ENCODE measurements around the gene HSD17B2. TPM values are rescaled to one million over a fixed set of nuclear protein-coding genes. Genes with fewer than 3 reads are reported as not detected.

Gene HSD17B2
- total RNA-seq, 1 experiment from 2014 or later = not detected

GRCh38 chr16:82055117-82055516 lies 20.1 kb downstream of the HSD17B2 start:
- Histone ChIP-seq H2AFZ (ENCODE audit: low read depth, low read length, poor library complexity, severe bottlenecking) (no peak overlapping the region), H3K4me2 (ENCODE audit: low read length) (no peak overlapping the region), H3K36me3 (ENCODE audit: control insufficient read depth in 1 of 2, insufficient read depth in 2 of 2, low read length in 2 of 2) (no peaks in the 10 kb centered on the region), H3K27ac (ENCODE audit: low read depth, low read length) (no peak overlapping the region), H3K4me3 (replicated peaks in 1 of 2; ENCODE audit: low read depth in 1 of 2, low read length in 2 of 2) (no peak overlapping the region), H3K9me3 (ENCODE audit: control insufficient read depth in 1 of 2, insufficient read depth in 1 of 2, low read depth in 1 of 2, low read length in 2 of 2) (no peaks in the 10 kb centered on the region), H3K79me2 (ENCODE audit: insufficient read depth, low read length) (no peaks in the 10 kb centered on the region), H3K27me3 (ENCODE audit: insufficient read depth, low read length) (peaks cover 77% of the 10 kb centered on the region), H4K20me1 (ENCODE audit: insufficient read depth) (no peaks in the 10 kb centered on the region), H3K4me1 (ENCODE audit: control insufficient read depth in 1 of 2, insufficient read depth in 2 of 2, low read length in 2 of 2) (no peaks in the 10 kb centered on the region), H3K9ac (ENCODE audit: low read length) (no peak overlapping the region), H3K9me2 (ENCODE audit: insufficient read depth) (no peaks in the 10 kb centered on the region)
- DNase-seq (ENCODE audit: low read depth, low spot score) (no peak), ATAC-seq (no peak)
- TF ChIP-seq CBX3 (IDR thresholded peaks at IDR 0.05; ENCODE audit: low read depth) = no peak
- BruUV-seq (replicated peaks) = no TSS peak
- ChIA-PET CTCF (no interaction called here), RAD21 (ENCODE audit: low non-redundant PET in 1 of 2, low total read pairs in 2 of 2, uncharacterized antibody in 2 of 2, unreplicated experiment in 2 of 2) (no interaction called here), POLR2A (no interaction called here)
- intact Hi-C loops (cut with micrococcal nuclease) = no loop called here

DNA sequence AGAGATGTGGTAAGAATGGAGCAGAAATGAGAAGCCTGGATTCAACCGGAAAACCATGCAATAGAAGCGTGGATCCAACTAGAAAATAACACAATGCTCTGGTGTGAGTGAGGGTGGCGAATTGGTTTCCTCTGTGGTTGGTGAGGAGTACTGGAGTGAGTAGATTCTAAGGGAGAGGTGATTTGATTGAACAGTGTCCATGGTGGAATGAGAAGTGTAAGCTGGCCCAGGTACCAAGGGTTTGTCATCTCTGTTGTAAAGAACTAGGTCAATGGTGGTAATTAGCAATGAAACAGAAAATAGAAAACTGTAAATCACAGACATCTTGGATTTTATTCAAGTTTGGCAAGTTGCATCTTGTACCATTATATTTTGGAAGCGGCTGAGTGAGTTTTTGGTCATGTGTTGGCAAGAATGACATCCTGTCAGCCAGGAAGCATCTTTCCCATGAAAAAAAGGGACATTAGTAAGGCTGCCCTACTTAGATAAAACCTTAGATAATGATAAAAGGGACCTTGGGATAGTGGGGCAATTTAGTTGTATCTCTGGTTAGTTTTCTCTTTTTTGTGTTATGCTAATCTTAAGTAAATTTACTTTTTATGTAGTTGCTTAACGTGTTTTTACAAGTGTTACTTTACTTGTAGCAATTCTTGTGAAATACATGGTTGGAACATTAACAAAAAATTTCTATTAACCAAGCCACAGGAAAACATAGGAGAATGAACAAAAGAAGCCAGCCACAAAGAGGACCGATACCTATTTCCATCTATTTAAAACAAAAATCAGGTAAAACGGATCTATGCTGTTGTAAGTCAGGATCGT lies 20.9 kb downstream of the HSD17B2 start:
- Histone ChIP-seq H3K4me3 (replicated peaks in 1 of 2; ENCODE audit: low read depth in 1 of 2, low read length in 2 of 2) (no peak overlapping the region), H3K9me3 (ENCODE audit: control insufficient read depth in 1 of 2, insufficient read depth in 1 of 2, low read depth in 1 of 2, low read length in 2 of 2) (no peaks in the 10 kb centered on the region), H3K4me1 (ENCODE audit: control insufficient read depth in 1 of 2, insufficient read depth in 2 of 2, low read length in 2 of 2) (no peaks in the 10 kb centered on the region), H3K27ac (ENCODE audit: low read depth, low read length) (no peak overlapping the region), H3K79me2 (ENCODE audit: insufficient read depth, low read length) (no peaks in the 10 kb centered on the region), H3K4me2 (ENCODE audit: low read length) (no peak overlapping the region), H3K9me2 (ENCODE audit: insufficient read depth) (no peaks in the 10 kb centered on the region), H3K9ac (ENCODE audit: low read length) (no peak overlapping the region), H3K36me3 (ENCODE audit: control insufficient read depth in 1 of 2, insufficient read depth in 2 of 2, low read length in 2 of 2) (no peaks in the 10 kb centered on the region), H4K20me1 (ENCODE audit: insufficient read depth) (no peaks in the 10 kb centered on the region), H3K27me3 (ENCODE audit: insufficient read depth, low read length) (peaks cover 68% of the 10 kb centered on the region), H2AFZ (ENCODE audit: low read depth, low read length, poor library complexity, severe bottlenecking) (no peak overlapping the region)
- no TSS peak for BruUV-seq (replicated peaks)
- DNase-seq (ENCODE audit: low read depth, low spot score) (no peak), ATAC-seq (no peak)
- ChIA-PET POLR2A (no interaction called here), CTCF (no interaction called here), RAD21 (ENCODE audit: low non-redundant PET in 1 of 2, low total read pairs in 2 of 2, uncharacterized antibody in 2 of 2, unreplicated experiment in 2 of 2) (no interaction called here)
- TF ChIP-seq, protein P1, sequence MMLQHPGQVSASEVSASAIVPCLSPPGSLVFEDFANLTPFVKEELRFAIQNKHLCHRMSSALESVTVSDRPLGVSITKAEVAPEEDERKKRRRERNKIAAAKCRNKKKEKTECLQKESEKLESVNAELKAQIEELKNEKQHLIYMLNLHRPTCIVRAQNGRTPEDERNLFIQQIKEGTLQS (IDR thresholded peaks at IDR 0.05) = no peak
- TF ChIP-seq ZFX (IDR thresholded peaks at IDR 0.05) (no peak), EZH2 (IDR thresholded peaks at IDR 0.05) (no peak), ELF1 (IDR thresholded peaks at IDR 0.05; ENCODE audit: borderline replicate concordance, low read depth) (no peak), EZH2phosphoT487 (IDR thresholded peaks at IDR 0.05; ENCODE audit: borderline replicate concordance) (no peak), POLR2A (IDR thresholded peaks at IDR 0.05; ENCODE audit: borderline replicate concordance, extremely low read depth, insufficient read depth, insufficient read length) (no peak), CBX3 (IDR thresholded peaks at IDR 0.05; ENCODE audit: low read depth) (no peak), CEBPB (IDR thresholded peaks at IDR 0.05; ENCODE audit: low read depth) (no peak), TCF7L2 (IDR thresholded peaks at IDR 0.05; ENCODE audit: borderline replicate concordance, extremely low read depth, insufficient read depth, insufficient read length) (no peak)
- intact Hi-C loops (cut with micrococcal nuclease) = no loop called here
